ENCODE results near the gene FBXL14. TPM values are rescaled to one million over a fixed set of nuclear protein-coding genes. Genes with fewer than 3 reads are reported as not detected.
"Not testable (repeated sequence)": the region's sequence is repeated elsewhere in the genome, so short reads cannot be mapped to it uniquely, and the experiment has no call there.

FBXL14 gene
- total and polyA plus RNA-seq, 9 donors: 1.3 to 16.2 (median 10.8) TPM

DNA sequence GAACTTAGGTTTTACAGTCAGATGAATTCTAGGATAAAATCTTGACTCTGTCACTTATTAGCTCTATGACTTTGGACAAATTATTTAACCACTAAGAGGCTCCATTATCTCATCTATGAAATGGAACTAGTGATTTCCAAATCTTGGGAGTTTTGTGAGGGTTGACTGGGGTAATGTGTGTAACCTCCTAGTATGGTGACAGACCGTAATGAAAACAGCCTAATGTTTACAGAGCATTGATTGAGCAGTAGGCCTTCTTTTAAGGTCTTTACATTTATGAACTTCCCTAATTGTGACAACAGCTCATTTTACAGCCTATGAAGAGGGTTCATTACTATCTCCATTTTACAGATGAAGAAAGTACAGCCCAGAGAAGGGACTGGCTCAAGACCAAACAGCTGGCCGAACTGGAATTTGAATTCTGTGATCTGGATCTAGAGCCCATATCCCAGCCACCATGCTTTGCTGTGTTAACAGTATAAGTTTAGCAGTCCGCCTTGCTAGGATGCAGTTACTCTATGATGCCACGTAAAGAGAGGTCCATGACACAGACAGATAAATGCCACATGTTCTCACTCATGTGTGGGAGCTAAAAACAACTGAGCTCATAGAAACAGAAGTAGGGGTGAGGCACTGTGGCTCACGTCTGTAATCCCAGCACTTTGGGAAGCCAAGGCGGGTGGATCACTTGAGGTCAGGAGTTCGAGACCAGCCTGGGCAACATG, 9.1 kb upstream of the FBXL14 start:
- no peaks in the 10 kb centered on the region for H3K9me3 ChIP-seq
- no peak for DNase-seq
- TF ChIP-seq EP300 (IDR thresholded peaks at IDR 0.05): no peak
- no peak for TF ChIP-seq POLR2A (IDR thresholded peaks at IDR 0.05)
- no peak for TF ChIP-seq CTCF (IDR thresholded peaks at IDR 0.05)
- H3K27ac ChIP-seq: no peak overlapping the region
- H3K36me3 ChIP-seq: no peaks in the 10 kb centered on the region
- H3K4me1 ChIP-seq (ENCODE audit: insufficient read depth): peaks cover 10% of the 10 kb centered on the region
- intact Hi-C loops (cut with DNase I): no loop called here
- no peaks in the 10 kb centered on the region for H3K27me3 ChIP-seq
- 78 to 86% (median 84%) methylated on average over 7 of the region's 7 CpGs for WGBS, 3 donors
- no peak overlapping the region for H3K4me3 ChIP-seq

DNA sequence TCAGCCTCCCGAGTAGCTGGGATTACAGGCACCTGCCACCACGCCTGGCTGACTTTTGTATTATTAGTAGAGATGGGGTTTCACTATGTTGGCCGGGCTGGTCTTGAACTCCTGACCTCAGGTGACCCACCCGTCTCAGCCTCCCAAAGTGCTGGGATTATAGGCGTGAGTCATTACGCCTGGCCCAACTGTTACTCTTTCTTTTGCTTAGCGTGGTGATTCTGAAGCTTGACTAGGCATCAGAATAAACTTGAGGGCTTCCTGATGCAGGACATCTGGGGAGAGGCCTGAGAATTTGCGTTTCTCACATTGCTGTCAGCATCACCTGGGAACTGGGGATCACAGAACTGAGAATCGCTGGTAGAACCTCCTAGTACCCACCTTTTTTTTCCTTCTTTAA, 8.3 kb upstream of the FBXL14 start:
- intact Hi-C loops (cut with DNase I); H3K36me3 ChIP-seq: not testable (repeated sequence)
- WGBS, 3 donors: 90 to 91% (median 91%) methylated on average over 9 of the region's 9 CpGs

GRCh38 chr12:1598757-1599156, 4.4 kb upstream of the FBXL14 start:
- no peak for DNase-seq
- no peak overlapping the region for H3K27ac ChIP-seq
- H3K27me3 ChIP-seq: no peaks in the 10 kb centered on the region
- intact Hi-C loops (cut with DNase I): loop anchor here in 1 of 4 donors (10.0 kb wide), 2 partner anchors 844 to 1024 kb away; partner anchors contain the start of gene WNK1
- H3K4me1 ChIP-seq (ENCODE audit: insufficient read depth): peaks cover 4% of the 10 kb centered on the region
- WGBS, 3 donors: 96 to 97% (median 97%) methylated on average over 3 of the region's 3 CpGs
- no peak overlapping the region for H3K4me3 ChIP-seq
- TF ChIP-seq EP300 (IDR thresholded peaks at IDR 0.05) (no peak), CTCF (IDR thresholded peaks at IDR 0.05) (no peak), POLR2A (IDR thresholded peaks at IDR 0.05) (no peak)
- H3K9me3 ChIP-seq: no peaks in the 10 kb centered on the region
- no peaks in the 10 kb centered on the region for H3K36me3 ChIP-seq

More for the DNA sequence above, 8.3 kb upstream of the FBXL14 start:
- not testable (repeated sequence) for H3K27me3 ChIP-seq; H3K4me3 ChIP-seq; H3K9me3 ChIP-seq; H3K4me1 ChIP-seq (ENCODE audit: insufficient read depth); DNase-seq; H3K27ac ChIP-seq

DNA sequence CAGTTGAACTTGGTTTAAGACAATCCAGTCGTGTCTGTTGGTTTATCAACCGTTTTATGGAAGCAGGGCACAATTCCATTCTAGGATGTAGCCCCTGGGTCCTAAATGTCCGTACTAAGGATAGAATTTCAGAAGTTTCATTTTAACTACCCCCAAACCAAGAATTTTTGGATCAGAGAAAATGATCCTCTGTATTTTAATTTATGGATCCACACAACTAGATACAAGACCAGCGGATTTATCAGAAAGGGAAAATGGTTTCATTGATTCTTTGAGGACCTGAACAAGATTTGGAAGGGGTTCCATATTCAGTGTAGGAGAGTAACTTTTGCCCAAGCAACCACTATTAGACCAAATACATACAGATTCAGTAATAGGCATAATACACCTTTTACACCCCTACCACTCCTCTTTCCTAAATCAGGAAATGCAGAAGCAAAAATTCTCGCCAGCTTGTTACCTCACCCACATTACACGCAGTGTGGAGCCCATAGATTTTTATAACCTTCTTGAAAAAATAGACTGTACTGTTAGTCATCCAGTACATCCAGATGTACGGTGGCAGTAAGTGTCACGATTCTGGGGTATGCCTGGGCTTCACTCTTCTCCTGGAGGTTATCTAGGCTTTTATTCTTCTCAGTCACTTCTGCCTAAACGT, 1.4 kb upstream of the FBXL14 start:
- Histone ChIP-seq H3K27me3 (no peaks in the 10 kb centered on the region), H3K36me3 (no peaks in the 10 kb centered on the region), H3K27ac (peak overlapping the region; percentile 86 to 87), H3K9me3 (no peaks in the 10 kb centered on the region), H3K4me3 (no peak overlapping the region), H3K4me1 (ENCODE audit: insufficient read depth) (peaks cover 18% of the 10 kb centered on the region)
- intact Hi-C loops (cut with DNase I): loop anchor here in 1 of 4 donors (10.0 kb wide), 2 partner anchors 841 to 1021 kb away; partner anchors contain the start of gene WNK1
- no peak for DNase-seq
- TF ChIP-seq CTCF (IDR thresholded peaks at IDR 0.05) (no peak), EP300 (IDR thresholded peaks at IDR 0.05) (no peak), POLR2A (IDR thresholded peaks at IDR 0.05) (no peak)
- 79 to 81% (median 79%) methylated on average over 9 of the region's 9 CpGs for WGBS, 3 donors

All from ovary (tissue), 9 donors.